Endothelial cell of umbilical vein (primary cell): Measurements from ENCODE around the gene EMX1.

ENCODE experiments used
- CTCF ChIP-seq, 2 donors: IDR thresholded peaks; 1 replicate in 1 of 2; 2 replicates in 1 of 2; pipeline ENCODE4 v1.5.1; 2011; ENCODE audit warnings: low read length in 2 of 2, mild to moderate bottlenecking in 2 of 2, moderate library complexity in 2 of 2, control low read depth in 1 of 2, inconsistent platforms in 1 of 2, low read depth in 1 of 2; ENCODE audit not compliant: insufficient read depth in 1 of 2; ENCODE audit errors: extremely low read depth in 1 of 2
- EZH2 ChIP-seq: IDR thresholded peaks from 2 replicates; pipeline ENCODE4 v1.6.1; 2012; ENCODE audit warnings: borderline replicate concordance, low read depth, mild to moderate bottlenecking, moderate library complexity, low read length, inconsistent platforms; ENCODE audit not compliant: severe bottlenecking

- TF ChIP-seq EZH2 = no peak
- TF ChIP-seq CTCF (IDR thresholded peaks at IDR 0.05; ENCODE audit: extremely low read depth in 1 of 2, insufficient read depth in 1 of 2, low read depth in 1 of 2, low read length in 2 of 2) = no peak
These were observed 62.6 kb downstream of the EMX1 start for GRCh38 chr2:72979896-72980295.
